Amniotic epithelial cell (primary cell): ENCODE data around the gene FTCDNL1.
A peak's percentile ranks its signal among the peaks of the same experiment; 100 is the strongest.

ENCODE experiments used
- DNase-seq: peaks from one replicate; pipeline ENCODE4 v3.0.0-alpha.2; 2010; ENCODE audit warnings: low read depth

The FTCDNL1 gene

DNA sequence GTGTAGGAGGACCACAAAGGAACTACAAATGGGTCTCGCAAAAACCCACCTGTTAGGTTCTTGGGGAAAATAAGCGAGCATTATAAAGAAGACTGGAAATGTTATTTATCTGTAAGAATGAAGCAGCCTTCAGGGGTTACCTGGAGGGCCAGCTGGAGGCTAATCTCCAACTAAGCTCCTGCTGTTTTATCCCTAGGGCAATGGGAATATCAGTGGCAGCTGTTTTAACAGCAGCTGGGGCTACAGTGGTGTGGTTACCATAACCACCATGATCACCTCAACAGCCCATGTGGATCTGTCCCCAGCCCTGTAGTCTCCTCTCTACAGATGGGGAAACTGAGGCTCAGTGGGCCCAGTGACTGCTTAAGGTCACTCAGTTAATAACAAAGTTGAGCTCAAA is 108.1 kb downstream of the FTCDNL1 start:
- DNase-seq, result no peak

DNA sequence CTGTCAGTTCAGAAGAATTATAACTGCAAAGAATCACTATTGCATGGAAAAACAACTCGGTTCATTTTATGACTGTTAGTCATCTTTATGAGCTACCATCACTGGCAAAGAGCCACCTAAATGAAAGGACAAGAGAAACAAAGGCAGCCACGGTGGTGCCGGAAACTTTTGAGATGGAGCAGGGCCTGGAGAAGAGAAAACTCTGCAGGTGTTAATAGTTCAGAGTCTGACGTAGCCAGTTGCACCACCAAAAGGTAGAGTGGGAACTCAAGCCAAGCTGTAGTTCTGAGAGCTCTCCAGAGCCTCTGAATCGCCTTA is 110.9 kb downstream of the FTCDNL1 start:
- no peak for DNase-seq

DNA sequence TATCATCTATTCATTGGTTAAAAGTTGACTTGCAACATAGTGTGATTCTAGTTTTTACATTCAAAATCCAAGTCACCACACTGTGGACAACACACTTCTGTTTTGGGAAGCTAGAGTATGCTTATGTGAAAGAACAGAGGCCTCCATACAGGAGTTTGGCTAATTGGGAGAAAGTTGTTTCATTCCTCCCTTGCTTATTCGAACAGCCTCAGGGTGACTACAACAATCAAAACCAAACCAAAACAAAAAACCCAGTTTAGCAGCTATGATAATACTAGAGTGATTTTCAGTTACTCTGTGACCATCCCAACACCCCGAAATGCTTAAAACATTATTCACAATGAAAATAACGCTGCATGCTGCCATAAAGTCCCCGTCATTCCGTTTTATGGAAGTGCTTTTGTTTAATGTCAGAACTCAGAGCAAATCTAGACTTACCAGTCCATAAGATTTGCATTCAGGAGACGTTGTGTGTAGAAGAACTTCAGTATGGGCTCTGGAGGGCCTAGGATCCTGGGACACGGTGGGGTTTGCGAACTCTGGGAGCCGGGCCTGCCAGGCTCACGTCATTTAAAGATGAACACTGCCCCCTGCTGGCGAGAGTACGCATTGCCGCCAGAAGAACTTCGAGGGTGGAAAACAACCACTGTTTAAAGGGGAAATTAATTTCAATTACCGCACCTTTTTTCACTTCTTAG is 111.4 kb downstream of the FTCDNL1 start:
- DNase-seq, result peak; percentile 46

- peak; percentile 88 for DNase-seq
These were observed 112.1 kb downstream of the FTCDNL1 start for GRCh38 chr2:199738727-199739412.

- DNase-seq, result no peak
These were observed 116.3 kb downstream of the FTCDNL1 start for GRCh38 chr2:199734651-199735050.

DNA sequence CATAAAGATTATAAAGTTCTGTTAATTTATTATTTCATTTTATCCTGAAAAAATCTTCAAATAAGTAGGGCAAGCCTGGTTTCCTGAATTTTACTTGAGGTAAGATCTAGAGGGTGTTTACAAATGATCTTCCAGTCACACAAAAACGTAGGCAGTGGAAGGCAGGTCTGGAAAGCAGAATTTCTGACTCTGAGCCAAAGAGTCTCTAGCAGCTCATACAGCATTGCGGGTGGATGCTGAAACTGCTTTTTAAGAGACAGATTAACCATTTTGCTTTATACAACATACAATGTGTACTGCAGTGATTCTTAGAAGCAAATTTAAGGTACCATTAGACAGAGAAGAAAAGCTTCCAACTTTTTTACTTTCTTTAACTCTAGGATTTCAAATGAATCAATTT is 117.0 kb downstream of the FTCDNL1 start:
- no peak for DNase-seq

- DNase-seq, result no peak
These were observed 123.2 kb downstream of the FTCDNL1 start for GRCh38 chr2:199727801-199728200.

DNA sequence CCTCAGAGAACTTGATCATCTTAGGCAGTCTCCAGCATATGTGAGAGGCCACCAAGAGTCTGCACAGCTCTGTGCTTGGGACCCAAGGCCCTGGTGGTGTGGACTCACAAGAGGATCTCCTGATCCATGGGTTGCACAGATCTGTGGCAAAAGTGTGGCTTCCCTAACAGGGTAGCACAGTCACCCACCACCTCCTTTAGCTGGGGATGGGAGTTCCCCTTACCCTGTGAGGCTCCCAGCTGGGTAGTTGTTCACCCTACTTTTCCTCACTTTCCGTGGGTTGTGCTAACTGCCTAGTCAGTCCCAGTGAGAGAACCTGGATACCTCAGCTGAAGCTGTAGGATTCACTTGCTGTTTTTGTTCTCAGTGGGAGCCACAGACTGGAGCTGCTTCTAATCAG is 123.7 kb downstream of the FTCDNL1 start:
- no peak for DNase-seq

- DNase-seq, result no peak
These were observed 132.9 kb downstream of the FTCDNL1 start for GRCh38 chr2:199718074-199718473.

- no peak for DNase-seq
These were observed 133.4 kb downstream of the FTCDNL1 start for GRCh38 chr2:199717587-199717907.

GRCh38 chr2:199716807-199717586 is 134.0 kb downstream of the FTCDNL1 start:
- DNase-seq, result no peak

- DNase-seq, result no peak
These were observed 137.2 kb downstream of the FTCDNL1 start for GRCh38 chr2:199713746-199714145.

DNA sequence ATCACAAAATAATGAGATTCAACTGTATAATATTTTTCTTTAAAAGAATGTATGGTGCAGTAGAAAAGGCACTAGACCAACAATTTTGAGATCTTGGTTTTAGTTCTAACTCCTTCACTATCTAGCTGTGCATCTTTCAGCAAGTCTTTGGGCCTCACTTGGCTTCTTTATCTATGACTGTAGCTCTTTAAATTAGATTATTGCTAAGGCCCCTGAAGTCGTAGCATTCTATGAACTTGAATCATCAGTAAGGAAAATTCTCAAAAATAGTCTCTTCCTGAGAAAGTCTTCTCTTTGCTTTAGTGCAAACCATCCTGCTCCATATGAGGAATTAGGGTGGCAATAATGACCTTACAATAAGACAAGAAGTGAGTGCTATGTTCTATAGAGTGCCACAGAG is 140.4 kb downstream of the FTCDNL1 start:
- DNase-seq, result no peak
